ENCODE data around the gene IQCF5. TPM values are rescaled to one million over a fixed set of nuclear protein-coding genes. Genes with fewer than 3 reads are reported as not detected.
"Not testable (repeated sequence)": the region's sequence is repeated elsewhere in the genome, so short reads cannot be mapped to it uniquely, and the experiment has no call there.

Gene IQCF5
- total RNA-seq, result not detected
- long read RNA-seq, result 0 reads

DNA sequence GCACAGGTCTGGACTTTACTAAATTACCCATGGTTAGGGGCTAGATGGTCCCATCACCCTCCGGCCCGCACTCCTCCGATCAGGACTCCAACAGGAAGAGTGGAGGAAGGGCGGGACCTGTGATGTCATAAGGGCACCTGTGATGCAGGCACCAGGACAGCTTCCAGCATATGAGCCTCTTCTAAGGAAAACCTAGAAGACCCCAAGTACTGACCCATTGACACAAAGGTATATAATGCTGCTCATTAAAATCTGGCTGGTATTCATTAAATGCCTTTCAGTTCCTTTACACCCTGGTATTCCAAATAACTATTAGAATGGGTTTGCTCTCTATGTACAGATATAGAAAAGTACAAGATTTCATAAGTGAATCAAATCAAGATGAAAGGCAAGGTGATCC is at the start of gene IQCF5:
TSS of gene IQCF5 (minus strand) at position 101 of the 400 bp plus-strand sequence. CDS start at position 31, 70 bp downstream.
- intact Hi-C loops (cut with DNase I), result no loop called here

DNA sequence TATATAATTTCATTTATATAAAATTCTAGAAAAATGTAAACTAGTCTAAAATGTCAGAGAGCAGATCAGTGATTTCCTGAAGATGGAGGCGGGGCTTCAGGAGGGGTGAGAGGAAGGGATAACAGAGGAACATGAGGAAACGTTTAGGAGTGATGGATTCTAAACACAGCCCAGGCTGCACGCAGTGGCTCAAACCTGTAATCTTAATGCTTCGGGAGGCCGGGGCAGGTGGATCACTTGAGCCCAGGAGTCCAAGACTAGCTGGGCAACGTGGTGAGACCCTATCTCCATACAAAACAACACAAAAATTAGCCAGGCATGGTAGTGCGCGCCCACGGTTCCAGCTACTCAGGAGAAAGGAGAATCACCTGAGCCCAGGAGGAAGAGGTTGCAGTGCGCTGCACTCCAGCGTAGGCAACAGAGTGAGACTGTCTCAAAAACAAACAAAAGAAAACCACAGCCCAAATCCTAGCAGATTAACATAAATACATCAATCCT is 45.7 kb upstream of the IQCF5 start:
- no peak for DNase-seq
- intact Hi-C loops (cut with DNase I), result no loop called here

More for the DNA sequence above, at the start of gene IQCF5:
- DNase-seq (no peak), ATAC-seq (ENCODE audit: poor library complexity) (no peak)

DNA sequence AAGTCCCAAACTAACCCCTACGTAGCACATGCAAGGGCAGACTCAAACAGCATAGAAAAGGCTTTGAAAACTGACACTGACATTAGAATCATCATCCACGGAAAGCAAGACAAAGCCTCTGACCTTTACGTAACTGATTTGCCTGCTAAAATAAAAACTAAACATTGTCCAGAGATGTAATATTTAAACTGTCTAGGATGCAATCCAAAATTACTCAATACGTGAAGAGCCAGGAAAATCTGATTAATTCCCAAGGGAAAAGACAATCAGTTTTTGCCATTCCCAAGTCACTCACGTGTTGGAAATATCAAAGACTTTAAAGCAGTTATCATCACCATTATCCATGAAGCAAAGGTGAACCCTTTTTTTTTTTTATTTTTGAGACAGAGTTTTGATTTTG is 41.0 kb upstream of the IQCF5 start:
- intact Hi-C loops (cut with DNase I), result no loop called here
- no peak for ATAC-seq (ENCODE audit: poor library complexity)

More for the DNA sequence above, 45.7 kb upstream of the IQCF5 start:
- no peak for ATAC-seq (ENCODE audit: poor library complexity)

DNA sequence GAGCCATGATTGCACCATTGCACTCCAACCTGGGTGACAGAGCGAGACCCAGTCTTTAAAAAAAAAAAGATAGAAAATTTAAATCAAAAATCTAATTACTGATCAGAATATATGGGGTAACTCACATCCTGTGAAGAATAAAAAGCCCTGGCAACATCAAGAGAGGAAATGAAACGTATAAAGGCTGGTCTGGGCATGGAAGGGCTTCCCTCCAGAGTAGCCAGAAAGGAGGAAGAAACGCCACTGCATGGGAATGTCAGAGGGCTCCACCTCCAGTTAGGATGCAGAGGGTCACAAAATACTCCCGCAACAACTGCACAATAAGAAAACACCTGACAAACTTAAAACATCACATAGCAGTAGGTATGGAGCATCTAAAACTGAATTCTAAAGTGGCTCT is 32.6 kb upstream of the IQCF5 start:
- DNase-seq (no peak), ATAC-seq (ENCODE audit: poor library complexity) (no peak)
- intact Hi-C loops (cut with DNase I), result no loop called here

More for the DNA sequence above, 41.0 kb upstream of the IQCF5 start:
- no peak for DNase-seq

DNA sequence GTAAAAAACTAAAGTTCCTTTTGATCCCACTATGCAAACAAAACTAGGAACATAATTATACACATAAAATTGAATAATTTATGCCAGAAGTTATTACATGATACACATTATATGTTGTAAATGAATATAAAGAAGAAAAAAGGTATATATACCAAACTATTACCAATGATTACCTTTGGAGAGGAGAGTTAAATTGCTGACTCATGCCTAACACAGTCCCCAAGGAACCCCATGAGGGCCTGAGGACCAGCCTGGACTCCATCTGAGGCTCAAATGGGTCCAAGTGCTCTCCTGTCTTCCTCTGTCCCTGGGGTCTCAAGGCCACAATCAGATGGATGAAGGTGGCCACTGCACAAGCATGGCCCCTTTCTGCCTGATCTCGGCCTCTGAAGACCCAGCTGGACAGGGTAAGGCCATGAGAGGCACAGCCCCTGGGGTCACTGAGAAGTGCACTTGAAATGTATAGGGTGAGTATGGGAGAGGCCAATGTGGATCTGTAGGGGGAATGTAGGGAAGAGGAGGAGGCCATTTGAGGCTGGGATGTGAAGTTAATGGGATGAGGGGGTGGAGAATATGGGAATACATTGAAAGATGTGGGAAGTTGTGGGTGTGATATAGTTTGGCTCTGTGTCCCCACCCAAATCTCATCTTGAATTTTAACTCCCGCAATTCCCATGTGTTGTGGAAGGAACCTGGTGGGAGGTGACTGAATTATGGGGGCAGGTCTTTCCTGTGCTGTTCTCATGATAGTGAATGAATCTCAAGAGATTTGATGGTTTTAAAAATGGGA is 28.8 kb upstream of the IQCF5 start:
- DNase-seq (no peak), ATAC-seq (ENCODE audit: poor library complexity) (no peak)
- intact Hi-C loops (cut with DNase I), result no loop called here

DNA sequence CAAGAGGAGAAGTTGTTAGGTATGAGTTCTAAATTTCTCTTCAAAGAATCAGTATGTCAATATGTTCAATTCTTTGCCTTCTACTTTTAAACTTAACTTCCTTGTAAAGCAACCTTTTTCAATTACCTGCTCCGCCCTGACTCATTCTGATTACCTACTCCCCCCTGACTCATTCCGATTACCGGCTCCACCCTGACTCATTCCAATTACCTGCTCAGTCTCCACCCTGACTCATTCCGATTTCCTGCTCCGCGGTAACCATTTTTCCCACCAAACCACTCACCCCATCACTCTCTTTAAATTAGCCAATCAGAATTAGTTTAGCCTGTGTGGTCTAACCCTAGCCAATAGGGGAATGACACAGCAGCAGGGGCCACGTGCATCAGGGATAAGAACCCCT is 27.0 kb upstream of the IQCF5 start:
- intact Hi-C loops (cut with DNase I); ATAC-seq (ENCODE audit: poor library complexity); DNase-seq: not testable (repeated sequence)

DNA sequence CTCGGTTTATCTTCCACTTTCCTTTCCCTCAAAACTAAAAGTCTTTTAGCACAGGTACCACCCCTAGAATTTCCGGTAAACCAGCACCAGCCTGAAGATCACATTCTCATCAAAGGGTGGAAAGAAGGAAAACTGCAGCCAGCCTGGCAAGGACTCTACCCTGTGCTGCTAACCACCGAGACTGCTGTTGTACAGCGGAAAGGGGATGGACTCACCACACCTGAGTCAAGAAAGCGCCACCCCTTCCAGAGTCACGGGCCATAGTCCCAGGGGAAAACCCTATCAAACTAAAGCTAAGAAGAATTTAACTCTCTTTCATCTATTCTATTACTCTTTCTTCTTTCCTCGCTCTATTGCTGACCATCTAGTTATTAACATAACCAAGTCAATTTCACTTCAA is 24.6 kb upstream of the IQCF5 start:
- ATAC-seq (ENCODE audit: poor library complexity); intact Hi-C loops (cut with DNase I); DNase-seq: not testable (repeated sequence)

DNA sequence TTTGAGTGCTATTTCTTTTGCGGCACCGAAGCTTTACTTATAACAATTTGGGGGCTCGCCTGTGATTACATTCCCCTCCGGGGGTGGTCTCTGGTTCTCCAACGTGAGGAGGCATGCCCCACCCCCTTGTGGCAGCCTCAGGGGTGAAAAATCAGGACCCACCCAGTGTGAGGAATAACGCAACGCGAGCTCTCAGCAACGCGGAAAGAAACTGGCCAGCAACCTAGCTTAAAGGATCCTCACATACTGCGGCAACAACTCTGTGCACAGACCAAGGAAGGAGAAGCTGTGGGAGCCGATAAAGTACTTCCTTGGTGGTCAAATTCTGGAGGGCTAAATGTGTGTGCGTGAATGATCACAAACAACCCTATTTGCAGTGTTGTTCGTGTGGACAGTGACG is 22.0 kb upstream of the IQCF5 start:
- DNase-seq, result no peak
- ATAC-seq (ENCODE audit: poor library complexity), result no peak
- intact Hi-C loops (cut with DNase I), result no loop called here

DNA sequence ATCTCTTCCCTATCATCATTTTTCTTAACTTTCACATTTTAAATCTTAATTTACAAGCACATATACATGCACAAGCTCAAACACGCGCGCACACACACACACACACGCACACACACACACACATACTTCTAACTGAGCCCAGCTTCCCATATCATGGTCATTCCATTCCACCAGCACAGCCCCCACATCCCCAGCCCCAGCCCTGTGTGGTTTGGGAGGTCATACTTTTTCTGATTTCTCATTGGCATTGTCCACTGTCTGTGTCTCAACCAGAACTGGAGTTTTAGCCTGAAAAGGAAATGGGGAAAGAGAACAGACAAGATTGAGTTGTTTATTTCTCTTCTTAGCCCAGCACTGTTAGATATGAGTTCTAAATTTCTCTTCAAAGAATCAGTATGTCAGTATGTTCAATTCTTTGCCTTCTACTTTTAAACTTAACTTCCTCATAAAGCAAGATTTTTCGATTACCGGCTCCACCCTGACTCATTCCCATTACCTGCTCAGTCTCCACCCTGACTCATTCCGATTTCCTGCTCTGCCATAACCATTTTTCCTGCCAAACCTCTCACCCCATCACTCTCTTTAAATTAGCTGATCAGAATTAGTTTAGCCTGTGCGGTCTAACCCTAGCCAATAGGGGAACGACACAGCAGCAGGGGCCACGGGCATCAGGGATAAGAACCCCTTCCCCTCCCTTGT is 21.4 kb upstream of the IQCF5 start:
- intact Hi-C loops (cut with DNase I), result no loop called here
- DNase-seq, result no peak
- no peak for ATAC-seq (ENCODE audit: poor library complexity)

DNA sequence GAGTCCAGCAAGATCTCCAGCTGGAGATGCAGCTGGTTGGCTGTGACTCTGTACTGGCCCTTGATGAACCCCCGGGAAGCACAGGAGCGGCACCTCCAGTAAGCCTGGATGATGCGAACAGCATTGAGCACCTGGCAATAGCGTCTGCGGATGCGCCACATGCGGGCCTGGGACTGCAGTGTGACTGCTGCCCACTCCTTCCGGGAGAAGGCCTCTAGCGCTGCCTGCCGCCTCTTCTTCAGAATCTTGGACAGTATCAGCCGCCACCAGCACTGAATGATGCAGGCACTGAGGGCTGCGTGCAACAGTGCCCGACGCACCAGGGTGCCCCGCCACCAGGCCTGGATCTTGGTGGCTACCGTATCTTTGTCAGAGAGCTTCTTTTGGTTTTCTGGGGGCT is 19.5 kb upstream of the IQCF5 start:
- DNase-seq (no peak), ATAC-seq (ENCODE audit: poor library complexity) (no peak)
- intact Hi-C loops (cut with DNase I), result no loop called here

DNA sequence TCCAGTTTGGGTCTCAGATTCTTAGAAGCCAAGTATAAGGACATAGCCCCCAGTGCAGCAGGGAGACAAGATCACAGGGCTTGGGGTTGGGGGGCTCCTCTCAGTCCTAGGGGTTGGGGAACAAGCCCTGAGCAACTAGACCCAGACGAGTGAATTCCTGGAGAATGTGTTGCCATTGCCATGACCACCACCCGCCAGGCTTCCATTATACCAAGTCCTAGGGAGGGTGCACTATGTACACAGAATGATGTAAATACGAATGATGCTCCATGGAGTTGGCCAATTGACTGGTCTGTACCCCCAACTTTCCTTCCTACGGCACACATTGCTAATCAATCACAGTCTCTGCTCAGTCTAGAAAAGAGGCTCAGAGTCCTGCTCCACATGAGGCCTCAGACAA is 19.0 kb upstream of the IQCF5 start:
- DNase-seq (no peak), ATAC-seq (ENCODE audit: poor library complexity) (no peak)
- intact Hi-C loops (cut with DNase I), result no loop called here

DNA sequence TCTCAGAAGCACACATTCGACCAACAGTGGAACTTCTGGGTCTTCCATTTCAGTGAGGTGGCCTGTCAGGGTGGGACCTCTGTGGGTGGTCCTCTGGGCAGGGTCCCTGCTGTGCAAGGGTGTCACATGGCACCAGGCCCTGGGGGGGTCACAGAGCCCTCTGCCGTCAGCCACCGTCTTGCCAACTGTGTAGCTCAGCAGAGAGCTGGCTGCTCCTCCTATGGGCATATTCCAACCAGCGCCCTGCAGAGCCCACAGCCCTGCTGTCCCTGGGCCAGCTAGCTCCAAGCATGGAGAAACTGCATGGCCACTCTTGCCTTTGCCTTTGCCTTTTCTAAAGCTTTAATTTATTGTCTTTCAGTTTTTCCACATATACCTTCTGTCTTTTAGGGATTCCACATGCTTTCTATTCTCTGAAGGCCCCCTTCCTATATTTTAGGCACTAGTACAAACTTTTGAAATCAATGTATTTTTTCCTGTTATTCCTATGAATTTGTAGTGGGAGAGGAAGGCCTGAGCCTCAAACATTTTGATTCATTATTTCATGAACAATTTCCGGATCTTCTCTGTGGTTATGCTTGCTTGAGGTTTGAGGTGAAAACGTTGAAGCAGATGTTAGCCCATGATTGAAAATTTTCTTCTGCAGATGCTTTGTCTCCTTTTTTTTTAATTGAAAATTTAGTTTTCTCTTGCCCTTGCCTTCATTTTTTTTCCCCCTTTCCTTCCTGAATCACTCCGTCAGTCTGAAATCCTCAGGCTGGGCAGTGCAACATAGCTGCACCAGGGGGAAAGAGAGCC is 16.0 kb upstream of the IQCF5 start:
- intact Hi-C loops (cut with DNase I), result no loop called here
- no peak for DNase-seq
- no peak for ATAC-seq (ENCODE audit: poor library complexity)

DNA sequence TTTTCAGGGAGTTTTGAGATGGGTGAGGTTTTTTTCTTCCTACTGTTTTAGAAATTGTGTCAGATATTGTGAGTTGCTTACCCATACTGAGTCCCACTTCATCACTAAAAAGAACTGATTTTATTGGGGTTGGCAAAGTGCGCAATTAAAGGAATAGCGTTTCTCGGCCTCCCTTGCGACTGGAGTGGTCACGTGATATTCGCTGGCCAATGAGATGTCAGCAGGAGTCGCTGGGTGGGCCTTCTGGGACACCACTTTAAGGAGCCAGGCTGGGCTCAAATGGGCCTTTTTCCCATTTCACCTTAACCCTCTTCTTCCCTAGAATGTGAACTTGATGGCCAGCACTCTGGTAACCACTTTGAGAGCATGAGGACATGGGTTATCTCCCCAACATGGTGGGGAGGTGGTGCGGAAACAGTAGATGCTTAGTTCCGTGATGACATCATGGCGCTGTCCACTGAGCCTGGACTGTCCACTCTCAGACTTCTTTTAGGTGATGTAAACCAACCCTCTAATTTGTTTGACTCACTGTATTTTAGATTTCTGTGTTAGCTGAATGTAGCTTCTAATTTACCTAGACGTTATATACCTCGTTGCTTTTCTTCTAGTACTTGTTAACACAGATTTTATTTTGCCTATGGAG is 13.2 kb upstream of the IQCF5 start:
- DNase-seq (no peak), ATAC-seq (ENCODE audit: poor library complexity) (no peak)

DNA sequence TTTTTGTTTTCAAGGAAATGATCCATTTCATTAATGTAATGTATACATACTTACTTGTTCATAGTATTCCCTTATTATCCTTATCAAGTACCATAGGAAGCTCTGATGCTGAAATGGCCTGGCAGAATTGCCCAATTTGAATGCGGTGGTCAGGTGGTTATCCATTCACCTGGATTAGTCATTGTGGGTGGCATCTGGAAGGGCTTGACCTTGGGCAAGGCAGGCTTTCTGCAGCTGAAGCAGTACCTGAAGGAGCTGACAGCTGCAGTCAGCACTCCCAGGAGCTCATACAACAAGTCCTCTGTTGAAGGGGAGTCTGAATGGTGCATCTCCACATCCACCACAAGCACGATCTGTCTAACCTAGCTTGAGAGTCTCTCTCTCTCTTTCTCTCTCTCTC is 12.2 kb upstream of the IQCF5 start:
- DNase-seq (no peak), ATAC-seq (ENCODE audit: poor library complexity) (no peak)
- intact Hi-C loops (cut with DNase I), result no loop called here

More for the DNA sequence above, 13.2 kb upstream of the IQCF5 start:
- intact Hi-C loops (cut with DNase I), result no loop called here

DNA sequence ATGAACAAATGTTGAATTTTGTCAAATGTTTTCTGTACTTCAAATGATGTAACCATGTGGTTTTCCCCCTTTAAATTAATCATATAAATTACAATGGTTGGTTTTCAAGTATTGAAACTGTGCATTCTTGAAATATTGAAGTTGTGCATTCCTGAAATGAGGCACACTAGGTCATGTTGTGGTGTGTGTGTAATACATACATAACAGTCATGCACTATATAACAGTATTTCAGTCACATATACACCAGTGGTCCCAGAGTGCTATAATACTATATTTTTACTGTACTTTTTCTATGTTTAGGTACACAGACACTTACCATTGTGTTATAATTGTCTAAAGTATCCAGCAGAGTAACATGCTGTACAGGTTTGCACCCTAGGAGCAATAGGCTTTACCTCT is 11.0 kb upstream of the IQCF5 start:
- intact Hi-C loops (cut with DNase I), result no loop called here
- ATAC-seq (ENCODE audit: poor library complexity), result no peak
- DNase-seq, result no peak

DNA sequence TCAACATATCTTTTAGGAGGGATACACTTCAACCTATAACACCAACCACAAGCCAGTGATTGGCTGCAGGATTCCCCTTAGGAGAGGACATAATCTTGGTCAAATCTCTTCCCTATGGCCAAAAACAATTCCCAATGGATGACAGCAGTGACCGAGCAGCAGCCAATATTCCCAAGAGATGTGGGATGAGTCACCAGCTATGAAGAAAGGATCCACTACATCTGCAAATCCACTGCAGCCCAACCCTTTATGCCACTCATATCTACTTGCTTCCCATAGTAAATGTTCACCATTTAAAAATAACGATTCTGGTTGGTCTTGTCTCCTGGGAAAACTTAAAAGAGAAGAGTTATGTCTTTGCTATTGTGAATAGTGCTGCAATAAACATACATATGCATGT is 4.5 kb upstream of the IQCF5 start:
- no peak for ATAC-seq (ENCODE audit: poor library complexity)
- intact Hi-C loops (cut with DNase I), result no loop called here
- no peak for DNase-seq

DNA sequence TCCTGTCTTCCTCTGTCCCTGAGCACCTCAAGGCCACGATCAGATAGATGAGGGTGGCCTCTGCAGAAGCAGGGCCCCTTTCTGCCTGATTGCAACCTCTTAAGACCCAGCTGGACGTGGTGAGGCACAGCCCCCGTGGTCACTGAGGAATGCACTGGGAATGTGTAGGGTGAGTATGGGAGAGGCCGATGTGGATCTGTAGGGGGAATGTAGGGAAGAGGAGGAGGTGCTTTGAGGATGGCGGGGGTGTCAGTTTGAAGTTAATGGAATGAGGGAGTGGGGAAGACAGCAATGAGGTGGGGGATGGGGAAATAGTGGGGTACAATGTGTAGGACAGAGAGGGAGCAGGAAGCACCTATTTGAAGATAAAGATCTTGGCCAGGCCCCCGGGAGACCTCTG is 785 bp upstream of the IQCF5 start:
- no peak for DNase-seq
- intact Hi-C loops (cut with DNase I), result no loop called here
- ATAC-seq (ENCODE audit: poor library complexity), result no peak

DNA sequence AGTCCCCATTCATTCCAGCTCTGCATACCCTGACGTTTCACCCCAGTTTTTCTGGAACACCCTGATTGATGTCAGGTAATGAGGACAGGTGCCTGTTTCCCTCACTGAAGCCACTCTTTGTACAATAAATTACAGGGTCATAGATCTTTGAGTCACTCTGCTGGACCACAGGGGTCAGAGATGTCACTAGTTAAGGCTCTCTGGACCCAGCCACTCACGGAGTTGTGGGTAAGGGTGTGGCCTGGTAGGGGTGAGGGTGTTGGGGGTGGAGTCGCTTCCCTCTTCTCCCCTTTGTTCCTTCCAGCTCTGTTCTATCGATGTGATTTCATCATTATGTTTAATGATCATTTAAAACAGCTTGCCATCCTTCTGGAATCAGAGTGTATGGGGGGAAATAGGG is 512 bp downstream of the IQCF5 start:
- intact Hi-C loops (cut with DNase I), result no loop called here
- no peak for DNase-seq

DNA sequence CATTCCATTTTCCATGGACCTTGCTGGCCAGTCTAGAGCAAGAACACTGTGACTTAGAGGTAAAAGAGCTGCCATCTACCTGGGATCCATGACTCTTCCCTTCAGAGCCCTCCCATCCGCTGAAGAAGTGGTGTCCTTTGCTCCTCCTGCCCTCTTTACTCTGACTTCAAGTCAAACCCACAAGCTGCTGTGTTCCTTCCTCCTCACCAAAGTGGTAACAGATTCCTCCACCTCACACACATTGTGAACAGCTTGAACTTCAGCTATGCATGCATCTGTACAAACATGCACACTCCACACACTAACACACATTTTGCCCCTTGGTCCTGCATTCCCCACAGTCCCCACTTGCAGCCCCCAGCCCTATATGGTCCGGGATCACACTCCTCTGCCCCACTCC is 990 bp downstream of the IQCF5 start:
- DNase-seq, result no peak
- intact Hi-C loops (cut with DNase I), result no loop called here
- no peak for ATAC-seq (ENCODE audit: poor library complexity)

More for the DNA sequence above, 512 bp downstream of the IQCF5 start:
- no peak for ATAC-seq (ENCODE audit: poor library complexity)
